ENCODE results near the gene EPN2. TPM values are rescaled to one million over a fixed set of nuclear protein-coding genes. Genes with fewer than 3 reads are reported as not detected.

The EPN2 gene
- total RNA-seq, 1 experiment from 2014 or later = 57.8 TPM

DNA sequence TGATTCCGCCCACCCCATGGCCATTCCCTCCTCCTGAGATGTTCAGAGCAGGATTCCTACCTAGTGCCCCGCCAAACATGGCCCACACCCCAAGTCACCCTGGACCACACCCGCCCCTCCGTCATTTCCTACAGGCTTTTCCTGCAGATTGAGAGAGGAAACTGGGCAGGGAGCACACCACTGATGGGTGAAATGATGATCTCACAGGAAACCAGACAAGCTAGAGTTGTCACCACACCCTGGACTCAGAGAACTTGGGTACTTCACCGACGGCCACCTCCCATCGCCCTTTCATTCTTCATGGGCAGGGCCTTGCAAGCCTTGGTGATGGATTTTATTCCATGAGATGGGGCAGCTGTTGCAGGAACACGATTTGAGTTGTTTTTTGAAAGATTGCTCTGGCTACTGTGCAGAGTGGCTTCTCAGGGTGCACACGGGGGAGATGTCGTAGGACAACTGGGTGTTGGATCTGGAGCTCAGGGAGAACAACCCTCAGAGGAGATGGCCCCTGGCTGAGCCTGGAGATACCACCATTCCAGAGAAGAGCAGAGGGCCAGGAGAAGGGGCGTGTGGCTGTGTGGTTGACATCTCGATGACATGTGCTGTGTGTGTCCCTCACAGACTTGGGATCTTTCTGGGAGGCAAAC lies 132.8 kb downstream of the EPN2 start:
- no peak for DNase-seq
- TF ChIP-seq, protein P1, sequence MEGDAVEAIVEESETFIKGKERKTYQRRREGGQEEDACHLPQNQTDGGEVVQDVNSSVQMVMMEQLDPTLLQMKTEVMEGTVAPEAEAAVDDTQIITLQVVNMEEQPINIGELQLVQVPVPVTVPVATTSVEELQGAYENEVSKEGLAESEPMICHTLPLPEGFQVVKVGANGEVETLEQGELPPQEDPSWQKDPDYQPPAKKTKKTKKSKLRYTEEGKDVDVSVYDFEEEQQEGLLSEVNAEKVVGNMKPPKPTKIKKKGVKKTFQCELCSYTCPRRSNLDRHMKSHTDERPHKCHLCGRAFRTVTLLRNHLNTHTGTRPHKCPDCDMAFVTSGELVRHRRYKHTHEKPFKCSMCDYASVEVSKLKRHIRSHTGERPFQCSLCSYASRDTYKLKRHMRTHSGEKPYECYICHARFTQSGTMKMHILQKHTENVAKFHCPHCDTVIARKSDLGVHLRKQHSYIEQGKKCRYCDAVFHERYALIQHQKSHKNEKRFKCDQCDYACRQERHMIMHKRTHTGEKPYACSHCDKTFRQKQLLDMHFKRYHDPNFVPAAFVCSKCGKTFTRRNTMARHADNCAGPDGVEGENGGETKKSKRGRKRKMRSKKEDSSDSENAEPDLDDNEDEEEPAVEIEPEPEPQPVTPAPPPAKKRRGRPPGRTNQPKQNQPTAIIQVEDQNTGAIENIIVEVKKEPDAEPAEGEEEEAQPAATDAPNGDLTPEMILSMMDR (conservative IDR thresholded peaks at IDR 0.05) = no peak
- no peaks in the 10 kb centered on the region for H3K79me1 ChIP-seq (ENCODE audit: insufficient read depth, low read depth, low read length, poor library complexity, severe bottlenecking)
- H3K23me2 ChIP-seq (ENCODE audit: insufficient read length, low read depth, low read length, poor library complexity, severe bottlenecking) = no peaks in the 10 kb centered on the region
- no peak overlapping the region for H2BK120ac ChIP-seq (ENCODE audit: low read depth, low read length, poor library complexity, severe bottlenecking)
- no peak overlapping the region for H2AK5ac ChIP-seq (ENCODE audit: insufficient read length, low read length)
- no peak overlapping the region for H3K9ac ChIP-seq (ENCODE audit: extremely low read depth, insufficient read length, low read length)
- peaks cover 0 to 9% (median 6%) of the 10 kb centered on the region in 3 experiments; a peak in 3 of 7 replicates for H3K36me3 Mint-ChIP-seq (ENCODE audit: insufficient read depth in 1 of 3, low read depth in 3 of 3)
- H3K4me1 Mint-ChIP-seq = peaks cover 0 to 16% of the 10 kb centered on the region in 2 experiments; a peak in 3 of 4 replicates
- no peak overlapping the region for H3K4me2 ChIP-seq (ENCODE audit: insufficient read depth, insufficient read length, low read length)
- no peak overlapping the region for H3K23ac ChIP-seq (ENCODE audit: insufficient read length, low read depth, low read length)
- H4K20me1 ChIP-seq (ENCODE audit: control insufficient read depth, insufficient read depth, insufficient read length) = no peaks in the 10 kb centered on the region
- H2BK15ac ChIP-seq (ENCODE audit: low read depth, low read length) = no peak overlapping the region
- no peak overlapping the region for H4K91ac ChIP-seq (ENCODE audit: insufficient read length, low read depth, low read length)
- no peak overlapping the region for H3T11ph ChIP-seq (ENCODE audit: low read length)
- H3K56ac ChIP-seq (ENCODE audit: insufficient read length, low read depth, low read length) = no peak overlapping the region
- H3K27me3 ChIP-seq (ENCODE audit: insufficient read depth, low read length) = no peaks in the 10 kb centered on the region
- no peak overlapping the region for H2BK5ac ChIP-seq (ENCODE audit: insufficient read length, low read length)
- H3K27me3 Mint-ChIP-seq (ENCODE audit: low read depth) = no peaks in the 10 kb centered on the region
- no peak overlapping the region for H3K4ac ChIP-seq (ENCODE audit: low read depth, low read length)
- no peak overlapping the region for H4K8ac ChIP-seq (replicated peaks; ENCODE audit: insufficient read length, low read depth, low read length)
- H3K9me3 ChIP-seq (ENCODE audit: control insufficient read depth, low read depth, low read length) = no peaks in the 10 kb centered on the region
- no peak overlapping the region for H2AFZ ChIP-seq (ENCODE audit: low read length)
- H3K14ac ChIP-seq (ENCODE audit: insufficient read depth, low read length) = no peak overlapping the region
- no peak overlapping the region for H3K4me3 Mint-ChIP-seq
- H4K5ac ChIP-seq (ENCODE audit: insufficient read length, low read depth, low read length) = no peak overlapping the region
- H3K79me2 ChIP-seq (ENCODE audit: insufficient read depth, low read length) = no peaks in the 10 kb centered on the region
- WGBS (ENCODE audit: extremely low coverage, insufficient read length, low lambda C conversion rate) = no CpG with 5 or more reads among the region's 12 CpGs
- H3K18ac ChIP-seq (ENCODE audit: insufficient read length, low read depth, low read length) = no peak overlapping the region
- no peak overlapping the region for H3K27ac ChIP-seq (ENCODE audit: insufficient read length, low read depth, low read length)
- no peak overlapping the region; a peak in 1 of 7 replicates for H3K27ac Mint-ChIP-seq
- no peak overlapping the region for H2BK12ac ChIP-seq (ENCODE audit: insufficient read length, low read depth, low read length)
- H2BK20ac ChIP-seq (ENCODE audit: low read depth, low read length, poor library complexity, severe bottlenecking) = no peak overlapping the region
- H3K4me1 ChIP-seq (ENCODE audit: insufficient read depth, low read length) = peaks cover 2% of the 10 kb centered on the region; the same call in 1 of the 2 replicates
- H3K9me3 Mint-ChIP-seq = no peaks in the 10 kb centered on the region; a peak in 1 of 5 replicates

Measured in H9 (cell line).